IMR-90 (cell line): ENCODE data around the gene PTBP1. TPM values are rescaled to one million over a fixed set of nuclear protein-coding genes. Genes with fewer than 3 reads are reported as not detected.

Source experiments
- ATAC-seq: fragments of 200-7000 bp; cut with Tn5 transposase; 2 replicates; pipeline ENCODE4 v1.9.1; 2020; ENCODE audit warnings: low read depth, mild to moderate bottlenecking, moderate library complexity
- BruUV-seq: library from RNA; stranded (reverse); fragments of 400-500 nt; replicated peaks from 2 replicates; lab custom pipeline; 2021; lab: Mats Ljungman, UMichigan
- CTCF ChIA-PET: fragments of 300-600 bp; formaldehyde crosslinking; extraction: SDS; loops from one replicate; lab custom pipeline; 2021; ENCODE audit warnings: antibody characterized with exemption; lab: Yijun Ruan, JAX
- POLR2A ChIA-PET: fragments of 300-600 bp; sonication (Branson Sonifier 250); formaldehyde crosslinking; loops from one replicate; lab custom pipeline; 2022; ENCODE audit warnings: antibody characterized with exemption; ENCODE audit not compliant: unreplicated experiment; lab: Charles Lee
- DNase-seq: peaks from one replicate; pipeline ENCODE4 v3.0.0; 2013
- H2AFZ ChIP-seq: replicated peaks from 2 replicates; pipeline ENCODE3; 2013; ENCODE audit warnings: low read length, mild to moderate bottlenecking; ENCODE audit not compliant: poor library complexity
- H2AK5ac ChIP-seq: 2 replicates; pipeline ENCODE4 v1.6.1; 2013; ENCODE audit warnings: low read depth, low read length, inconsistent platforms
- H2AK9ac ChIP-seq: replicated peaks from 2 replicates; pipeline ENCODE3; 2013; ENCODE audit warnings: mild to moderate bottlenecking, low read depth, low read length, moderate library complexity; ENCODE audit not compliant: poor library complexity
- H2BK120ac ChIP-seq: 2 replicates; pipeline ENCODE4 v1.6.1; 2013; ENCODE audit warnings: low read depth, low read length, inconsistent platforms
- H2BK15ac ChIP-seq: 3 replicates; pipeline ENCODE4 v1.6.1; 2013; ENCODE audit warnings: low read depth, low read length, inconsistent platforms
- H2BK20ac ChIP-seq: 2 replicates; pipeline ENCODE4 v1.6.1; 2013; ENCODE audit warnings: low read depth, mild to moderate bottlenecking, inconsistent platforms, low read length, moderate library complexity
- H2BK5ac ChIP-seq: 2 replicates; pipeline ENCODE4 v1.6.1; 2013; ENCODE audit warnings: mild to moderate bottlenecking, low read depth, low read length, inconsistent platforms; ENCODE audit not compliant: poor library complexity, severe bottlenecking
- H3K14ac ChIP-seq: replicated peaks from 2 replicates; pipeline ENCODE4 v1.6.1; 2013; ENCODE audit warnings: low read depth, low read length, inconsistent platforms
- H3K18ac ChIP-seq: 2 replicates; pipeline ENCODE4 v1.6.1; 2013; ENCODE audit warnings: low read depth, low read length, control low read depth
- H3K23ac ChIP-seq: 2 replicates; pipeline ENCODE4 v1.6.1; 2013; ENCODE audit warnings: low read depth, low read length, inconsistent platforms
- H3K27ac ChIP-seq: 2 replicates; pipeline ENCODE4 v1.5.1; 2013; ENCODE audit warnings: mild to moderate bottlenecking, control low read depth, low read length; ENCODE audit not compliant: insufficient read depth
- H3K27me3 ChIP-seq: 2 replicates; pipeline ENCODE4 v1.6.1; 2013; ENCODE audit warnings: low read length; ENCODE audit not compliant: control insufficient read depth, insufficient read depth
- H3K36me3 ChIP-seq: 2 replicates; pipeline ENCODE4 v1.6.1; 2013; ENCODE audit warnings: low read length, mixed read lengths; ENCODE audit not compliant: control insufficient read depth, insufficient read depth
- H3K4ac ChIP-seq: 2 replicates; pipeline ENCODE4 v1.6.1; 2013; ENCODE audit warnings: low read depth, low read length, inconsistent platforms
- H3K4me1 ChIP-seq: 2 replicates; pipeline ENCODE4 v1.6.1; 2013; ENCODE audit warnings: low read length, mixed read lengths; ENCODE audit not compliant: control insufficient read depth, insufficient read depth
- H3K4me2 ChIP-seq: 2 replicates; pipeline ENCODE4 v1.6.1; 2013; ENCODE audit warnings: low read depth, mild to moderate bottlenecking, control low read depth, low read length, moderate library complexity
- H3K4me3 ChIP-seq: 2 replicates; pipeline ENCODE4 v1.5.1; 2013; ENCODE audit warnings: low read depth, mild to moderate bottlenecking, control low read depth, low read length, moderate library complexity; ENCODE audit not compliant: insufficient read depth
- H3K56ac ChIP-seq: 2 replicates; pipeline ENCODE4 v1.6.1; 2013; ENCODE audit warnings: low read length, inconsistent platforms; ENCODE audit not compliant: insufficient read depth; ENCODE audit errors: extremely low read depth
- H3K79me1 ChIP-seq, 2 experiments: 2 replicates each; pipeline ENCODE4 v1.6.1; 2013; ENCODE audit warnings: low read length in 2 of 2, inconsistent platforms in 1 of 2, low read depth in 1 of 2
- H3K9ac ChIP-seq: 2 replicates; pipeline ENCODE4 v1.6.1; 2013; ENCODE audit warnings: low read depth, low read length, control low read depth
- H3K9me1 ChIP-seq: 2 replicates; pipeline ENCODE4 v1.6.1; 2013; ENCODE audit warnings: low read length, inconsistent platforms; ENCODE audit not compliant: insufficient read depth
- H3K9me3 ChIP-seq: 2 replicates; pipeline ENCODE4 v1.6.1; 2013; ENCODE audit warnings: low read length; ENCODE audit not compliant: control insufficient read depth, insufficient read depth
- H4K20me1 ChIP-seq: 2 replicates; pipeline ENCODE4 v1.6.1; 2013; ENCODE audit warnings: low read length, inconsistent platforms; ENCODE audit not compliant: insufficient read depth
- H4K5ac ChIP-seq: 2 replicates; pipeline ENCODE4 v1.6.1; 2013; ENCODE audit warnings: mild to moderate bottlenecking, low read depth, low read length, control low read depth
- H4K8ac ChIP-seq, 2 experiments: 2 replicates each; pipeline ENCODE4 v1.6.1; 2013; ENCODE audit warnings: low read depth in 2 of 2, low read length in 2 of 2, control low read depth in 1 of 2, inconsistent platforms in 1 of 2
- H4K91ac ChIP-seq: 2 replicates; pipeline ENCODE4 v1.6.1; 2013; ENCODE audit warnings: low read depth, low read length, inconsistent platforms; ENCODE audit not compliant: insufficient read depth
- BHLHE40 ChIP-seq: fragments of 150-350 bp; IDR thresholded peaks from 2 replicates; pipeline ENCODE4 v1.6.1; 2016; ENCODE audit warnings: mild to moderate bottlenecking, low read depth, low read length
- CHD1 ChIP-seq: IDR thresholded peaks from 2 replicates; pipeline ENCODE4 v1.6.1; 2012; ENCODE audit warnings: low read depth, low read length, improper control_type of control experiment
- MAFK ChIP-seq: IDR thresholded peaks from 2 replicates; pipeline ENCODE4 v1.6.1; 2012; ENCODE audit warnings: low read depth, low read length, improper control_type of control experiment
- MXI1 ChIP-seq: IDR thresholded peaks from 2 replicates; pipeline ENCODE4 v1.6.1; 2012; ENCODE audit warnings: low read depth, mild to moderate bottlenecking, low read length, moderate library complexity, borderline replicate concordance
- NFE2L2 ChIP-seq: fragments of 150-350 bp; IDR thresholded peaks from 2 replicates; pipeline ENCODE4 v1.6.1; 2016; ENCODE audit warnings: low read depth, mild to moderate bottlenecking, low read length
- POLR2A ChIP-seq: IDR thresholded peaks from 2 replicates; pipeline ENCODE4 v1.6.1; 2012; ENCODE audit warnings: mild to moderate bottlenecking, low read depth, low read length
- RAD21 ChIP-seq: IDR thresholded peaks from 2 replicates; pipeline ENCODE4 v1.6.1; 2012; ENCODE audit warnings: low read length, improper control_type of control experiment
- SMC3 ChIP-seq: fragments of 150-350 bp; IDR thresholded peaks from 2 replicates; pipeline ENCODE4 v1.6.1; 2016; ENCODE audit warnings: low read depth, mild to moderate bottlenecking, antibody characterized with exemption, low read length, moderate library complexity
- WGBS, 2 experiments: methylation state at CpG; one replicate each; pipeline versions ENCODE4 v1.1.5 to v1.1.7; 2013; ENCODE audit warnings: missing lambda C conversion rate in 2 of 2; ENCODE audit not compliant: insufficient read length in 1 of 2; ENCODE audit errors: extremely low coverage in 2 of 2; 5-methylcytosine and 5-hydroxymethylcytosine counted together
- dilution Hi-C: fragments of 300-500 bp; cut with HindIII; formaldehyde crosslinking; loops from one replicate; pipeline ENCODE4 v1.14.3; 2018; ENCODE audit warnings: low sequenced_read_pairs; ENCODE audit not compliant: unreplicated experiment
- in situ Hi-C: fragments of 300-500 bp; cut with MboI; formaldehyde crosslinking; loops from 3 replicates; pipeline ENCODE4 v1.14.3; 2019; ENCODE audit warnings: low sequenced_read_pairs, inconsistent platforms, mixed read lengths
- intact Hi-C: fragments of 100-400 bp; cut with micrococcal nuclease; formaldehyde crosslinking; loops from 2 replicates; pipeline ENCODE4 v1.10.0; 2022
- polyA plus RNA-seq, 3 experiments: library from polyadenylated mRNA; depleted of rRNA; stranded (reverse); fragments of >200 nt; gene quantifications; 2 replicates each; pipeline ENCODE4 v1.2.3, GENCODE V29; 2012; ENCODE audit warnings: low replicate concordance in 1 of 3
- total RNA-seq: library from RNA; depleted of rRNA; stranded (reverse); fragments of >200 nt; gene quantifications from 2 replicates; pipeline ENCODE4 v1.2.3, GENCODE V29; 2012
- TF ChIP-seq, protein P1 (sequence below): fragments of 150-350 bp; IDR thresholded peaks from 2 replicates; pipeline ENCODE4 v1.6.1; 2016; ENCODE audit warnings: low read depth, mild to moderate bottlenecking, low read length, moderate library complexity, borderline replicate concordance

Gene PTBP1
- total and polyA plus RNA-seq, 2 of the 4 experiments (the other 2 are of a cell fraction), result 146 to 269 TPM

DNA sequence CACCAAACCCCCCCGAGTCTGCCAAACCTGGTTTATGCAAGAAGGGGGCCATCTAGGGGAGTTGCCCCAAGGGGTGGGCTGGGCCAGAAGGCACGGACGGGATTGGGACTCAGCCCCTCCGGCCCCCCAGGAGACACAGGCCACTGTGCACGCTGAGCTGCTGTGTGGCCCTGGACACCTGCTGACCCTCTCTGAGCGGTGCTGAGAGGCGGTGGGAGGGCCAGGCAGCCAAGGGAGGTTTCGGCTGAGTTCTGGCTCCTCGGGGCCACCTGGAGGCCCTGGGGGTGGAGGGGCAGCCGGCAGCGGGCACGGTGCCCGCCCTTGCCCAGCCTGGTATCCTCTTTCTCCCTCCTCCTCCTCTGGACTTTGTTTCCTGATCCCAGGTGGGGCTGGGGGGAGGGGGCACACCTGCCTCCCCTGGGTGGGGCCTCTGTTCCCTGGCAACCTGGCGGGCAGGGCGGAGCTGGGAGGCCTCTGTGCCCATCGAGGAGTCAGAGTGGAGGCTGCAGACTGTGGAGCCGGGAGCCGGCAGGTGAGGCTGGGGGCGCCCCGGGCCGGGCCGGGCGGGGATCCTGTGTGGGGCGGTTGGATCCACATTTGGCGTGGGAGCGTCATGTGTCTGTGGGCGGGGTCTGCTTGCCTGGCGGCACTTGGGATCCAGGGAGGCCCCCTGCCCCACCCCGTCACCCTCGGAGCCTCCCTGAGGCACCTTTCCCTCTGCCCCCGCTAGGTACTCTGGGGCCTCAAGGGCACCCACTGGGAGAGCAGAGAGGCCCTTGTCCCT, 46.4 kb upstream of the PTBP1 start, which contains the start of gene MISP:
Gene MISP, plus strand, starts transcription at position 473 of the 784 bp plus-strand sequence. CDS start 5,835 bp downstream, outside the sequence.
- TF ChIP-seq POLR2A, result no peak
- TF ChIP-seq CHD1, result no peak
- TF ChIP-seq, protein P1, sequence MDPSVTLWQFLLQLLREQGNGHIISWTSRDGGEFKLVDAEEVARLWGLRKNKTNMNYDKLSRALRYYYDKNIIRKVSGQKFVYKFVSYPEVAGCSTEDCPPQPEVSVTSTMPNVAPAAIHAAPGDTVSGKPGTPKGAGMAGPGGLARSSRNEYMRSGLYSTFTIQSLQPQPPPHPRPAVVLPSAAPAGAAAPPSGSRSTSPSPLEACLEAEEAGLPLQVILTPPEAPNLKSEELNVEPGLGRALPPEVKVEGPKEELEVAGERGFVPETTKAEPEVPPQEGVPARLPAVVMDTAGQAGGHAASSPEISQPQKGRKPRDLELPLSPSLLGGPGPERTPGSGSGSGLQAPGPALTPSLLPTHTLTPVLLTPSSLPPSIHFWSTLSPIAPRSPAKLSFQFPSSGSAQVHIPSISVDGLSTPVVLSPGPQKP, result no peak
- TF ChIP-seq RAD21, result no peak
- TF ChIP-seq BHLHE40, result no peak
- TF ChIP-seq MAFK, result no peak
- no peak for TF ChIP-seq NFE2L2
- no peak for TF ChIP-seq SMC3
- TF ChIP-seq MXI1, result no peak
- Histone ChIP-seq H3K56ac (no peak within 1 kb of the TSS), H3K4me3 (no peak within 1 kb of the TSS), H3K79me1 (no peaks in the 10 kb centered on the region), H3K18ac (peak within 1 kb of the TSS; percentile 33), H3K27ac (peak within 1 kb of the TSS; percentile 60), H4K8ac (peak within 1 kb of the TSS; percentile 2 to 81), H3K14ac (peak within 1 kb of the TSS; percentile 78), H2BK15ac (peak within 1 kb of the TSS; percentile 67; the same call in 1 of the 3 replicates), H2AK9ac (peak within 1 kb of the TSS; percentile 18), H2AK5ac (peak within 1 kb of the TSS; percentile 91), H4K91ac (peak within 1 kb of the TSS; percentile 65), H3K23ac (no peak within 1 kb of the TSS), H2AFZ (peak within 1 kb of the TSS; percentile 94), H2BK5ac (peak within 1 kb of the TSS; percentile 73), H4K20me1 (0 out of 2 replicates have a peak, but pooled peaks cover 3% of the 10 kb centered on the region), H3K36me3 (peaks cover 6% of the 10 kb centered on the region; the same call in 1 of the 2 replicates), H3K9me3 (peaks cover 16% of the 10 kb centered on the region), H2BK20ac (peak within 1 kb of the TSS; percentile 58; the same call in 1 of the 2 replicates), H4K5ac (peak within 1 kb of the TSS; percentile 41), H3K4me2 (0 out of 2 replicates have a peak within 1 kb of the TSS, but pooled peaks have one; percentile 9), H3K27me3 (no peaks in the 10 kb centered on the region), H3K4ac (peak within 1 kb of the TSS; percentile 75), H3K9ac (peak within 1 kb of the TSS; percentile 35), H2BK120ac (peak within 1 kb of the TSS; percentile 84), H3K4me1 (peaks cover 15% of the 10 kb centered on the region), H3K9me1 (peaks cover 7% of the 10 kb centered on the region; the same call in 1 of the 2 replicates)
- ChIA-PET POLR2A (no interaction called here), CTCF (no interaction called here)
- WGBS, 2 experiments, result 85% methylated on average over 13 of the region's 31 CpGs; no CpG with 5 or more reads in 1 of the 2 experiments
- peak; percentile 13 for ATAC-seq
- no peak for DNase-seq
- dilution Hi-C loops, result no loop called here
- BruUV-seq, result no TSS peak
- in situ Hi-C loops, result no loop called here
- intact Hi-C loops, result no loop called here
